ENCODE measurements around the gene KYNU. TPM values are rescaled to one million over a fixed set of nuclear protein-coding genes. Genes with fewer than 3 reads are reported as not detected.

Gene KYNU
- total and polyA plus RNA-seq, 2 of the 13 experiments (the other 11 are each of a cell fraction or from before 2014, with no cell fraction given): 21.9 to 68.6 TPM

DNA sequence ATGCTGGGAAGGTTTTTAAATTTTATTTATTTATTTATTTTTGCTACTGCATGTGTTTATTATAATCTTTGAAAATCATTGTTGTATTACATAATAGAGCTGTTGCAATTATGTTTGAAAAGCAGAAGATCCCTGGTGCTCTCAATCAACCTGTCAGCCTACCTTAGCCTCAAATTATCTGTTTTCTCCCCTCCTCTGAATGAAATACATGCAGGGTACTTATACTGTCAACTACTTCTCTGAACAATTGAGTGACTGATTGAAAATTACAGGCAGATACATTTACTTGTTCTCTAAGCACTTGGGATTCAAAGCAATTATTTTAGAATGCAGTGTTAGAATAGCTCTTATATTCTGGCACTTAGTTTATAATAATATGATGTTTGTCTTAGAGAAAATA is 8.1 kb downstream of the KYNU start:
- no peak overlapping the region for H3K4me2 ChIP-seq (ENCODE audit: low read depth, low read length)
- H4K20me1 ChIP-seq (ENCODE audit: insufficient read depth, low read length): no peaks in the 10 kb centered on the region
- TF ChIP-seq ZNF7 (CRISPR knock-in tag; IDR thresholded peaks at IDR 0.05): no peak
- TF ChIP-seq, protein P1, sequence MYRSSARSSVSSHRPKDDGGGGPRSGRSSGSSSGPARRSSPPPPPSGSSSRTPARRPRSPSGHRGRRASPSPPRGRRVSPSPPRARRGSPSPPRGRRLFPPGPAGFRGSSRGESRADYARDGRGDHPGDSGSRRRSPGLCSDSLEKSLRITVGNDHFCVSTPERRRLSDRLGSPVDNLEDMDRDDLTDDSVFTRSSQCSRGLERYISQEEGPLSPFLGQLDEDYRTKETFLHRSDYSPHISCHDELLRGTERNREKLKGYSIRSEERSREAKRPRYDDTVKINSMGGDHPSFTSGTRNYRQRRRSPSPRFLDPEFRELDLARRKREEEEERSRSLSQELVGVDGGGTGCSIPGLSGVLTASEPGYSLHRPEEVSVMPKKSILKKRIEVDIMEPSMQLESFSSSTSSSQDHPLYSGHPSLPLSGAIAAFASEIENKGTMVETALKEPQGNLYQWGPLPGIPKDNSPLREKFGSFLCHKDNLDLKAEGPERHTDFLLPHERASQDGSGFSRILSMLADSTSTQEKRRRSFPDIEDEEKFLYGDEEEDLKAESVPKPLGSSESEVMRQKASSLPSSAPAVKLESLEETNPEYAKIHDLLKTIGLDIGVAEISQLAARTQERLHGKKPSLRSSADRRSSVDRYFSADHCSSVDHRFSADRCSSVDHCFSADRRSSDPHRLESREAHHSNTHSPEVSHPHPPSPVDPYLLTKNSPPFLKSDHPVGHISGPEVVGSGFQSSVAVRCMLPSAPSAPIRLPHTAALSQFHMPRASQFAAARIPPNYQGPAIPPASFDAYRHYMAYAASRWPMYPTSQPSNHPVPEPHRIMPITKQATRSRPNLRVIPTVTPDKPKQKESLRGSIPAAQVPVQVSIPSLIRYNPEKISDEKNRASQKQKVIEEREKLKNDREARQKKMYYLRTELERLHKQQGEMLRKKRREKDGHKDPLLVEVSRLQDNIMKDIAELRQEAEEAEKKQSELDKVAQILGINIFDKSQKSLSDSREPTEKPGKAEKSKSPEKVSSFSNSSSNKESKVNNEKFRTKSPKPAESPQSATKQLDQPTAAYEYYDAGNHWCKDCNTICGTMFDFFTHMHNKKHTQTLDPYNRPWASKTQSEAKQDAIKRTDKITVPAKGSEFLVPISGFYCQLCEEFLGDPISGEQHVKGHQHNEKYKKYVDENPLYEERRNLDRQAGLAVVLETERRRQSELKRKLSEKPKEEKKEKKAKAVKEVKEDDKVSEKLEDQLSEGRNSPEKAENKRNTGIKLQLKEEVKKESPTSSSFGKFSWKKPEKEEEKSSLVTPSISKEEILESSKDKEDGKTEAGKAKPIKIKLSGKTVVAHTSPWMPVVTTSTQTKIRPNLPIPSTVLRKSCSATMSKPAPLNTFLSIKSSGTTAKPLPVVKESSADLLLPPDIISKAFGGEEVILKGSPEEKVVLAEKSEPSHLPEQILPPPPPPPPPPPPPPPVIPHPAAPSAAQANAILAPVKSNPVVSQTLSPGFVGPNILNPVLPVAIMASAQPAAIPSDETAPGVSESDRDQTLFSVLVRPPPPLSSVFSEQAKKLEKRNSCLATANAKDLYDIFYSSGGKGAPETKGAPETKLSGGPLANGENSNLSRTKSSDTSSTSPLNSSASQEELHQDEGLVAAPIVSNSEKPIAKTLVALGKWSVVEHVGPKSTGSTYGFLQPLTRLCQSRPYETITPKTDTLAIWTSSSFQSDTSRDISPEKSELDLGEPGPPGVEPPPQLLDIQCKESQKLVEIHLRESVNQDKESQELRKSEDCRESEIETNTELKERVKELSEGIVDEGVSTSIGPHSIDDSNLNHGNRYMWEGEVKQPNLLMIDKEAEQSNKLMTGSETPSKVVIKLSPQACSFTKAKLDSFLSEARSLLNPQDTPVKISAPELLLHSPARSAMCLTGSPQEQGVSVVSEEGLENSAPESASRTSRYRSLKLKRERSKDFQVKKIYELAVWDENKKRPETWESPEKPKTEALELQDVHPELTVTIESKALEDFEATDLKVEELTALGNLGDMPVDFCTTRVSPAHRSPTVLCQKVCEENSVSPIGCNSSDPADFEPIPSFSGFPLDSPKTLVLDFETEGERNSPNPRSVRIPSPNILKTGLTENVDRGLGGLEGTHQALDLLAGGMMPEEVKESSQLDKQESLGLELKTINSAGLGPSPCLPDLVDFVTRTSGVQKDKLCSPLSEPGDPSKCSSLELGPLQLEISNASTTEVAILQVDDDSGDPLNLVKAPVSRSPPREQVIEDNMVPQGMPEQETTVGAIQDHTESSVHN (CRISPR knock-in tag; IDR thresholded peaks at IDR 0.05): no peak
- TF ChIP-seq ERF (CRISPR knock-in tag; IDR thresholded peaks at IDR 0.05): no peak
- H3K4me1 ChIP-seq (ENCODE audit: insufficient read depth, low read length): peaks cover 10% of the 10 kb centered on the region
- ATAC-seq: no peak
- no peak overlapping the region for H3K4me3 ChIP-seq (replicated peaks in 1 of 3; ENCODE audit: insufficient read depth in 1 of 3, low read depth in 2 of 3, low read length in 3 of 3)
- H3K27me3 ChIP-seq (ENCODE audit: control insufficient read depth in 1 of 2, insufficient read depth in 2 of 2, low read length in 2 of 2): no peaks in the 10 kb centered on the region
- H3K9me3 ChIP-seq (ENCODE audit: low read length): no peaks in the 10 kb centered on the region
- DNase-seq (ENCODE audit: low spot score): no peak
- H3K36me3 ChIP-seq (replicated peaks in 1 of 2; ENCODE audit: control insufficient read depth in 1 of 2, insufficient read depth in 2 of 2, low read length in 2 of 2): peaks cover 14 to 25% of the 10 kb centered on the region in 2 experiments
- CTCF ChIA-PET (ENCODE audit: low intra/inter-chr PET ratio, low total read pairs): no interaction called here
- no peak overlapping the region for H2AFZ ChIP-seq (ENCODE audit: low read length)
- in situ Hi-C loops (cut with HindIII; ENCODE audit: extremely low pct_ligation_motif_present, low pct_unique_long_range_greater_than_20kb) (no loop called here), intact Hi-C loops (cut with micrococcal nuclease; ENCODE audit: unreplicated experiment) (no loop called here)
- BruUV-seq (replicated peaks): no TSS peak
- FAIRE-seq: no peak
- no peak overlapping the region for H3K27ac ChIP-seq (ENCODE audit: extremely low read length, insufficient read depth, low read length)
- POLR2A ChIA-PET: interaction anchor here (1.9 kb wide), 1 partner anchor 11 kb away, joined by 6 read pairs; no protein-coding TSS in a partner anchor
- H3K79me2 ChIP-seq (ENCODE audit: insufficient read depth, low read length): peaks cover 12% of the 10 kb centered on the region
- H3K9ac ChIP-seq (ENCODE audit: insufficient read depth, low read depth, low read length): no peak overlapping the region

Data from HepG2 (cell line).